ENCODE data around the gene PPFIBP1.

The PPFIBP1 gene

DNA sequence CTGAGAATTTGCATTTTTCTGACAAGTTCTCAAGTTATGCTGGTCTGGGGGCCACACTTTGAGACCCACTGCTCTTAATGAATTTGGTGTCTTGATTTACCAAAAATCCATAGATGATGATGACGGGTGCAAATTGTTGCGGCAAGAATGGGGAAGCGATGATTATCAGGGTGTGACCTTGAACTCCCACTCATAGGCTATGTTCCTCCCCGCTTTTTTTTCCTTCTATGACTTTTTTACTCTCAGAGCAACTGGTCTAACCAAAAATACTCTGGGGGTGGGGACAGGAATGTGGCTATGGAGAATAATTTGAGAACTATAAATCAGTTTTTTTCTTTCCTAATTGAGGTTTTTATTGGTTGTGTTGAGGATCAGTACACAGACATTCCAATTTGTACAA, 83.6 kb downstream of the PPFIBP1 start:
- Histone ChIP-seq H3K36me3 (ENCODE audit: control insufficient read depth, insufficient read depth, low read length) (no peaks in the 10 kb centered on the region), H3K4me3 (replicated peaks; ENCODE audit: low read depth, low read length) (no peak overlapping the region), H3K27me3 (replicated peaks; ENCODE audit: control insufficient read depth, insufficient read depth, low read length) (no peaks in the 10 kb centered on the region)
- DNase-seq (ENCODE audit: extremely low read depth, insufficient read length), result no peak
- TF ChIP-seq, protein P1, sequence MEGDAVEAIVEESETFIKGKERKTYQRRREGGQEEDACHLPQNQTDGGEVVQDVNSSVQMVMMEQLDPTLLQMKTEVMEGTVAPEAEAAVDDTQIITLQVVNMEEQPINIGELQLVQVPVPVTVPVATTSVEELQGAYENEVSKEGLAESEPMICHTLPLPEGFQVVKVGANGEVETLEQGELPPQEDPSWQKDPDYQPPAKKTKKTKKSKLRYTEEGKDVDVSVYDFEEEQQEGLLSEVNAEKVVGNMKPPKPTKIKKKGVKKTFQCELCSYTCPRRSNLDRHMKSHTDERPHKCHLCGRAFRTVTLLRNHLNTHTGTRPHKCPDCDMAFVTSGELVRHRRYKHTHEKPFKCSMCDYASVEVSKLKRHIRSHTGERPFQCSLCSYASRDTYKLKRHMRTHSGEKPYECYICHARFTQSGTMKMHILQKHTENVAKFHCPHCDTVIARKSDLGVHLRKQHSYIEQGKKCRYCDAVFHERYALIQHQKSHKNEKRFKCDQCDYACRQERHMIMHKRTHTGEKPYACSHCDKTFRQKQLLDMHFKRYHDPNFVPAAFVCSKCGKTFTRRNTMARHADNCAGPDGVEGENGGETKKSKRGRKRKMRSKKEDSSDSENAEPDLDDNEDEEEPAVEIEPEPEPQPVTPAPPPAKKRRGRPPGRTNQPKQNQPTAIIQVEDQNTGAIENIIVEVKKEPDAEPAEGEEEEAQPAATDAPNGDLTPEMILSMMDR (IDR thresholded peaks at IDR 0.05; ENCODE audit: insufficient read depth, low read length, poor library complexity, severe bottlenecking), result no peak

DNA sequence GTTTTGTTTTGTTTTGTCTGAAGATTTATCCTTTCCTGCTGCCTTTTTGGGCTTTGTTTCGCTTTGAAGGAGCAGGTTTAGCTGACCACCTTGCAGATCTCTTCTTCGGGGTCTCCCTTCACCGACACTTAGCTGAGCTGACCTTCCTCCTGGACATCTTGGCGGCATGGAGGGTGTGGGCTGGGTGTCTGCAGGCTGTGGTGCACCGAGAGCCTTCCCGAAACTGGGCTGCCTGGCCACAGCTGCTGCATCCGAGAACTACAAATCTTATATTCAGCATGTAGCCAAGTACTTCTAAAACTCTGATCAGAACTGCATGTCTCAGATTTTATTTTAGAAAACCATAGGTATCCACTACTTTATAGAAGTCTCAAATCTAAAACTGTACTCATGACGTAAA, 84.9 kb downstream of the PPFIBP1 start:
- no peak for DNase-seq (ENCODE audit: extremely low read depth, insufficient read length)
- H3K36me3 ChIP-seq (ENCODE audit: control insufficient read depth, insufficient read depth, low read length), result no peaks in the 10 kb centered on the region
- TF ChIP-seq, protein P1 (IDR thresholded peaks at IDR 0.05; ENCODE audit: insufficient read depth, low read length, poor library complexity, severe bottlenecking), result no peak
- no peak overlapping the region for H3K4me3 ChIP-seq (replicated peaks; ENCODE audit: low read depth, low read length)
- H3K27me3 ChIP-seq (replicated peaks; ENCODE audit: control insufficient read depth, insufficient read depth, low read length), result no peaks in the 10 kb centered on the region

DNA sequence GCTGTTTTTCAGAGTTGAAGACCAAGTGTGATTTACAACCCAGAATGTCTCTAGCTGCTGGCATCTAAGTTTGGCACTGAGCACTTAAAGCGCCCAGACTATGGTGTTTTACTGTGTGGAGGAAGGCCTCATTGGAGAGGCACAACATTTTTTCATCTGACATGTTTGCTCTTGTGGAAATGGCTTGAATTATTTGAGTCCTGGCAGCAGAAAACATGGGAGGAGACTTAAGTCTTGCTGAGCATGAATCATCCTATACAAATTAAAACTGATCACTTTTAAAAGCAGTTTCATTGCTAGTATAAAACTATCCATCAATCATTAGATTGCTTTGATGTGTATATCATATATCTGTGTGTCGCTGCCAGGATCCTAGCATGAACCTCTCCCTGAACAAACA, 86.4 kb downstream of the PPFIBP1 start:
- Histone ChIP-seq H3K27me3 (replicated peaks; ENCODE audit: control insufficient read depth, insufficient read depth, low read length) (no peaks in the 10 kb centered on the region), H3K4me3 (replicated peaks; ENCODE audit: low read depth, low read length) (no peak overlapping the region), H3K36me3 (ENCODE audit: control insufficient read depth, insufficient read depth, low read length) (no peaks in the 10 kb centered on the region)
- TF ChIP-seq, protein P1 (IDR thresholded peaks at IDR 0.05; ENCODE audit: insufficient read depth, low read length, poor library complexity, severe bottlenecking), result no peak
- no peak for DNase-seq (ENCODE audit: extremely low read depth, insufficient read length)

DNA sequence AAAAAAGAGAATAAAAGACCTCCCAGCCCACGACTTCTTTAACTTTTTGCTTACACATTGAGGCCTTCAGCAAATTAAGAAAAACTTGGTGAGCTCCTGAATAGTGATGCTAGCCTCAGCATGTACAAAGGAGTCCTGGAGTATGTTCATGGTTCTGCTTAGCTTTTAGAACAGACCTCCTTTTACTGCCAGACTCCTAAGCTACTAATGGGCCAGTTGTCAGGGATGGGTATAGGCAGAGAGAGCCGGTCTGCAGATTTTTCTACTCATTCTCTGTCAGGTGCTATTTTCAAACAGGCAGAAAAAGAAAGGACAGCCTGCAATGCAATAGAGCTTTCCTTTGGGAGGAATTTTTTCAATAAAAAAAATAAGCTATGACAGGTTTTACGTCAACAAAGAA, 90.4 kb downstream of the PPFIBP1 start:
- TF ChIP-seq, protein P1 (IDR thresholded peaks at IDR 0.05; ENCODE audit: insufficient read depth, low read length, poor library complexity, severe bottlenecking), result no peak
- DNase-seq (ENCODE audit: extremely low read depth, insufficient read length), result no peak
- no peaks in the 10 kb centered on the region for H3K27me3 ChIP-seq (replicated peaks; ENCODE audit: control insufficient read depth, insufficient read depth, low read length)
- H3K4me3 ChIP-seq (replicated peaks; ENCODE audit: low read depth, low read length), result no peak overlapping the region
- no peaks in the 10 kb centered on the region for H3K36me3 ChIP-seq (ENCODE audit: control insufficient read depth, insufficient read depth, low read length)

DNA sequence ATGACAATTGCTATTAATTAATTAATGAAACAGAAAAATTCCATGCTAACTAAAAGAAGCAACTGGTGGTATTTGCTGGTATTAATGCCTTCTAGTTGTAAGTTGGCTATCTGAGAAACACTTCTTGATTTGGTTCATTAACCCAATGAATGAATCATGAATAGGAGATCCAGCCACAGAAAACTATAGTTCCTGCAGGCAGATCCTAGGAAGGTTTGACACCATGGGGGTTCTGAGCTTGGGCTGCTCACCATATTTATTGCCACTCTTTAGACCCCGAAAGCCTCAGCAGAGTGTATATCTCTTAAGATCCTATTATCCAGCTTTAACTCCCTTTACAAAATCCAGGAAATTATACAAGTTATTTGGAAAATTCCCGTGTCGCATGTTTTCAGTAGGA, 90.9 kb downstream of the PPFIBP1 start:
- TF ChIP-seq, protein P1 (IDR thresholded peaks at IDR 0.05; ENCODE audit: insufficient read depth, low read length, poor library complexity, severe bottlenecking), result no peak
- H3K27me3 ChIP-seq (replicated peaks; ENCODE audit: control insufficient read depth, insufficient read depth, low read length), result no peaks in the 10 kb centered on the region
- H3K36me3 ChIP-seq (ENCODE audit: control insufficient read depth, insufficient read depth, low read length), result no peaks in the 10 kb centered on the region
- DNase-seq (ENCODE audit: extremely low read depth, insufficient read length), result no peak
- H3K4me3 ChIP-seq (replicated peaks; ENCODE audit: low read depth, low read length), result no peak overlapping the region

DNA sequence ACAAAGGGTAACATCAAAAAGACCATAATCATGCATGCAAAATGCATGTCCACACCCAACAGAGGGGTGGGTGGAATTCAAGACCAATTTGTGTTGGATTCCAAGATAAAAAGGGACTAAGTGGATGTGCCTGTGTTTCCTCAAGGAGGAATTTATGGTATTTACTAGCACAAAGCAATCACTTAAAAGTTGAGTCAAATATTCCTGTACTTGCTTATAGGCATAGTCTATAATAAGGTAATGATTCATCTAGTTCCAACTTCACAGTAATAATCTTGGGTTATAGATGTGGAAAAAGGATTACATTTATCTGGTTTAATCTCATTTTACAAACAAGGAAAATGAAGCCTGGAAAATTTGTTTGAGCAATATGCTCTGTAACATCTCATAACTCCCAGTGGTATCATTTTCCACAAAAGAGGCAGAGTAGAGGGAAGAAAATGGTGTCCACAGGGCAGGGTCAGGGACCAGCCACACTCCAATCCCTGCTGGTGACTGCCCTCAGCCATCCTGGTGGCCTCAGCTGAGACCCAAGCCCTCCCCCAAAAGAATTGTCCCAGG, 91.4 kb downstream of the PPFIBP1 start:
- Histone ChIP-seq H3K27me3 (replicated peaks; ENCODE audit: control insufficient read depth, insufficient read depth, low read length) (no peaks in the 10 kb centered on the region), H3K4me3 (replicated peaks; ENCODE audit: low read depth, low read length) (no peak overlapping the region), H3K36me3 (ENCODE audit: control insufficient read depth, insufficient read depth, low read length) (no peaks in the 10 kb centered on the region)
- DNase-seq (ENCODE audit: extremely low read depth, insufficient read length), result no peak
- TF ChIP-seq, protein P1 (IDR thresholded peaks at IDR 0.05; ENCODE audit: insufficient read depth, low read length, poor library complexity, severe bottlenecking), result no peak

Measured in GM06990 (cell line).